ENCODE data around the gene HES4. TPM values are rescaled to one million over a fixed set of nuclear protein-coding genes. Genes with fewer than 3 reads are reported as not detected.

Gene HES4
- total and polyA plus RNA-seq, 10 of the 15 experiments (the other 5 are each of a cell fraction or from before 2014, with no cell fraction given): 0.44 to 1.7 (median 0.85) TPM; not detected in 5

DNA sequence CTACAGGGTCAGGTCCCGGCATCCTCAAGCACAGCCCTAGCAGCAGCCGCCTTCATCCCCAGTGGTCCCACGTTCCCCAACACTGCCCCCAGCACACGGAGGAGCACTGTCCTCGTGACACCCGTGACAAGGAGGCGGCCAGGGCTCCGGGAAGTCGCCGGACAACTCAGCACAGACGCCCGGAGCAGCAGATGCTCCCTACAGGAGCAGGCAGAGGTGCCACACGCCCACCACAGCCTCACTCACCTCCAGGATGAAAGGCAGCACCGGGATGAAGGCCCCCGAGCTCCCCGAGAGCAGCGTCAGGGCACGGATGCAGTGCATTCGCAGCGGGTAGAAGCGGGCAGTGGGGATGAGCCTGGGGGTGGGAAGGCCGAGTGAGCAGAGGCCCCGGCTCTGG lies 49.0 kb downstream of the HES4 start:
- no peak for FAIRE-seq
- ChIA-PET RAD21 (ENCODE audit: unreplicated experiment) (no interaction called here), SMC1A (ENCODE audit: uncharacterized antibody, unreplicated experiment) (no interaction called here), CTCF (no interaction called here), POLR2A (no interaction called here)
- Histone ChIP-seq H3K36me3 (ENCODE audit: control insufficient read depth in 2 of 2, insufficient read depth in 2 of 2, low read length in 1 of 2) (peaks cover 27 to 62% of the 10 kb centered on the region in 2 experiments), H4K20me1 (ENCODE audit: control insufficient read depth, insufficient read depth) (peaks cover 5% of the 10 kb centered on the region), H3K4me2 (ENCODE audit: control insufficient read depth, insufficient read depth) (no peak overlapping the region), H3K27ac (ENCODE audit: control insufficient read depth, insufficient read depth) (no peak overlapping the region), H3K4me1 (ENCODE audit: control insufficient read depth, insufficient read depth, low read length) (no peaks in the 10 kb centered on the region), H3K79me2 (ENCODE audit: control insufficient read depth, insufficient read depth, low read length) (no peaks in the 10 kb centered on the region), H3K27me3 (replicated peaks in 1 of 2; ENCODE audit: control insufficient read depth in 2 of 2, insufficient read depth in 2 of 2, low read length in 1 of 2) (no peaks in the 10 kb centered on the region), H3K9me3 (replicated peaks; ENCODE audit: control insufficient read depth, insufficient read depth, low read length) (no peaks in the 10 kb centered on the region), H3K4me3 (no peak overlapping the region), H3K9ac (ENCODE audit: control insufficient read depth, insufficient read depth, low read length) (no peak overlapping the region), H2AFZ (ENCODE audit: control insufficient read depth, low read depth, low read length) (no peak overlapping the region)
- no TSS peak for BruUV-seq (replicated peaks)
- DNase-seq (ENCODE audit: low read depth, low spot score): no peak
- intact Hi-C loops (cut with micrococcal nuclease; ENCODE audit: unreplicated experiment): no loop called here
- 97% methylated on average over 22 of the region's 23 CpGs for WGBS (ENCODE audit: insufficient coverage, insufficient replicate concordance, low lambda C conversion rate, missing lambda C conversion rate)
- TF ChIP-seq, protein P1, sequence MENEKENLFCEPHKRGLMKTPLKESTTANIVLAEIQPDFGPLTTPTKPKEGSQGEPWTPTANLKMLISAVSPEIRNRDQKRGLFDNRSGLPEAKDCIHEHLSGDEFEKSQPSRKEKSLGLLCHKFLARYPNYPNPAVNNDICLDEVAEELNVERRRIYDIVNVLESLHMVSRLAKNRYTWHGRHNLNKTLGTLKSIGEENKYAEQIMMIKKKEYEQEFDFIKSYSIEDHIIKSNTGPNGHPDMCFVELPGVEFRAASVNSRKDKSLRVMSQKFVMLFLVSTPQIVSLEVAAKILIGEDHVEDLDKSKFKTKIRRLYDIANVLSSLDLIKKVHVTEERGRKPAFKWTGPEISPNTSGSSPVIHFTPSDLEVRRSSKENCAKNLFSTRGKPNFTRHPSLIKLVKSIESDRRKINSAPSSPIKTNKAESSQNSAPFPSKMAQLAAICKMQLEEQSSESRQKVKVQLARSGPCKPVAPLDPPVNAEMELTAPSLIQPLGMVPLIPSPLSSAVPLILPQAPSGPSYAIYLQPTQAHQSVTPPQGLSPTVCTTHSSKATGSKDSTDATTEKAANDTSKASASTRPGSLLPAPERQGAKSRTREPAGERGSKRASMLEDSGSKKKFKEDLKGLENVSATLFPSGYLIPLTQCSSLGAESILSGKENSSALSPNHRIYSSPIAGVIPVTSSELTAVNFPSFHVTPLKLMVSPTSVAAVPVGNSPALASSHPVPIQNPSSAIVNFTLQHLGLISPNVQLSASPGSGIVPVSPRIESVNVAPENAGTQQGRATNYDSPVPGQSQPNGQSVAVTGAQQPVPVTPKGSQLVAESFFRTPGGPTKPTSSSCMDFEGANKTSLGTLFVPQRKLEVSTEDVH (IDR thresholded peaks at IDR 0.05; ENCODE audit: low read depth, partially characterized antibody): no peak
- no peak for TF ChIP-seq SUZ12 (IDR thresholded peaks at IDR 0.05; ENCODE audit: unreplicated experiment)
- TF ChIP-seq HDAC6 (IDR thresholded peaks at IDR 0.05; ENCODE audit: unreplicated experiment): no peak
- no peak for TF ChIP-seq KDM1A (IDR thresholded peaks at IDR 0.05; ENCODE audit: borderline replicate concordance)
- no peak for TF ChIP-seq IRF4 (IDR thresholded peaks at IDR 0.05; ENCODE audit: low read depth, low read length)
- TF ChIP-seq, protein P2, sequence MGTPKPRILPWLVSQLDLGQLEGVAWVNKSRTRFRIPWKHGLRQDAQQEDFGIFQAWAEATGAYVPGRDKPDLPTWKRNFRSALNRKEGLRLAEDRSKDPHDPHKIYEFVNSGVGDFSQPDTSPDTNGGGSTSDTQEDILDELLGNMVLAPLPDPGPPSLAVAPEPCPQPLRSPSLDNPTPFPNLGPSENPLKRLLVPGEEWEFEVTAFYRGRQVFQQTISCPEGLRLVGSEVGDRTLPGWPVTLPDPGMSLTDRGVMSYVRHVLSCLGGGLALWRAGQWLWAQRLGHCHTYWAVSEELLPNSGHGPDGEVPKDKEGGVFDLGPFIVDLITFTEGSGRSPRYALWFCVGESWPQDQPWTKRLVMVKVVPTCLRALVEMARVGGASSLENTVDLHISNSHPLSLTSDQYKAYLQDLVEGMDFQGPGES (IDR thresholded peaks at IDR 0.05): no peak
- TF ChIP-seq NFYB (IDR thresholded peaks at IDR 0.05; ENCODE audit: insufficient read depth, low read depth, low read length): no peak
- TF ChIP-seq KLF5 (IDR thresholded peaks at IDR 0.05; ENCODE audit: partially characterized antibody): no peak
- TF ChIP-seq NFYA (IDR thresholded peaks at IDR 0.05; ENCODE audit: borderline replicate concordance, low read depth, low read length): no peak
- no peak for ATAC-seq
- in situ Hi-C loops (cut with MboI): no loop called here

Measured in GM12878 (cell line).